HepG2 (cell line): ENCODE measurements around the gene SMIM41. TPM values are rescaled to one million over a fixed set of nuclear protein-coding genes. Genes with fewer than 3 reads are reported as not detected.

Experiments used
- ATAC-seq: fragments of 200-7000 bp; cut with Tn5 transposase; 3 replicates; pipeline ENCODE4 v1.9.1; 2020; ENCODE audit warnings: mild to moderate bottlenecking, moderate library complexity
- BruUV-seq: library from RNA; stranded (reverse); fragments of 400-500 nt; replicated peaks from 2 replicates; lab custom pipeline; 2021; lab: Mats Ljungman, UMichigan
- CTCF ChIA-PET: fragments of 300-600 bp; formaldehyde crosslinking; extraction: SDS; loops from one replicate; lab custom pipeline; 2021; ENCODE audit warnings: low total read pairs, inconsistent platforms, low intra/inter-chr PET ratio; lab: Yijun Ruan, JAX
- POLR2A ChIA-PET: fragments of 350-600 bp; sonication (Branson Sonifier 250); formaldehyde crosslinking; loops from one replicate; lab custom pipeline; 2020; ENCODE audit warnings: antibody characterized with exemption, inconsistent platforms; lab: Yijun Ruan, JAX
- DNase-seq: peaks from one replicate; pipeline ENCODE4 v3.0.0-alpha.2; 2015; ENCODE audit warnings: low spot score
- FAIRE-seq: peaks from 3 replicates; lab custom pipeline; 2011; peaks lifted over from hg19 to GRCh38; lab: Jason Lieb, UNC
- H2AFZ ChIP-seq: one replicate; pipeline ENCODE4 v1.6.1; 2011; ENCODE audit warnings: low read length, inconsistent platforms
- H3K27ac ChIP-seq: fragments of 300-600 bp; 3 replicates; pipeline ENCODE4 v1.8.0; 2011; ENCODE audit warnings: mixed run types, mild to moderate bottlenecking, mixed read lengths, low read length, inconsistent platforms; ENCODE audit not compliant: insufficient read depth; ENCODE audit errors: extremely low read length
- H3K27me3 ChIP-seq, 2 experiments: fragments of 200-600 bp in 1 of 2; 2 replicates in 1 of 2; 3 replicates in 1 of 2; pipeline versions ENCODE4 v1.6.0 to v1.8.0; 2011; ENCODE audit warnings: low read length in 2 of 2, mild to moderate bottlenecking in 2 of 2, moderate library complexity in 2 of 2, inconsistent platforms in 1 of 2; ENCODE audit not compliant: insufficient read depth in 2 of 2, control insufficient read depth in 1 of 2
- H3K36me3 ChIP-seq, 2 experiments: fragments of 200-600 bp in 1 of 2; replicated peaks in 1 of 2; 2 replicates in 1 of 2; 3 replicates in 1 of 2; pipeline versions ENCODE4 v1.5.1 to v1.8.0; 2011; ENCODE audit warnings: low read length in 2 of 2, inconsistent platforms in 1 of 2; ENCODE audit not compliant: insufficient read depth in 2 of 2, control insufficient read depth in 1 of 2
- H3K4me1 ChIP-seq: 2 replicates; pipeline ENCODE4 v1.5.1; 2012; ENCODE audit warnings: low read length, inconsistent platforms; ENCODE audit not compliant: insufficient read depth
- H3K4me2 ChIP-seq: 2 replicates; pipeline ENCODE4 v1.6.0; 2011; ENCODE audit warnings: low read depth, low read length, inconsistent platforms
- H3K4me3 ChIP-seq, 3 experiments: fragments of 200-600 bp in 1 of 3; sonication (generic), shearing (Covaris generic) in 1 of 3; replicated peaks in 1 of 3; 2 replicates each; pipeline ENCODE4 v1.5.1; 2011 to 2016; ENCODE audit warnings: low read length in 3 of 3, inconsistent platforms in 2 of 3, low read depth in 2 of 3, mild to moderate bottlenecking in 2 of 3, control low read depth in 1 of 3, mixed read lengths in 1 of 3; ENCODE audit not compliant: insufficient read depth in 1 of 3
- H3K79me2 ChIP-seq: one replicate; pipeline ENCODE4 v1.6.1; 2011; ENCODE audit warnings: low read length, inconsistent platforms; ENCODE audit not compliant: insufficient read depth
- H3K9ac ChIP-seq: 2 replicates; pipeline ENCODE4 v1.6.0; 2011; ENCODE audit warnings: mild to moderate bottlenecking, low read depth, low read length, inconsistent platforms; ENCODE audit not compliant: insufficient read depth
- H3K9me3 ChIP-seq: 2 replicates; pipeline ENCODE4 v1.5.1; 2012; ENCODE audit warnings: mild to moderate bottlenecking, low read length
- H4K20me1 ChIP-seq: 2 replicates; pipeline ENCODE4 v1.6.0; 2011; ENCODE audit warnings: inconsistent platforms, mild to moderate bottlenecking, low read length, moderate library complexity; ENCODE audit not compliant: insufficient read depth
- AKAP8 ChIP-seq: sonication (generic); formaldehyde crosslinking; IDR thresholded peaks from 2 replicates; pipeline ENCODE4 v1.5.1; 2020; ENCODE audit warnings: mild to moderate bottlenecking, missing genetic modification reagents
- CREM ChIP-seq, 2 experiments: sonication (generic) in 1 of 2; formaldehyde crosslinking in 1 of 2; IDR thresholded peaks; 2 replicates each; pipeline versions ENCODE4 v1.4.0 to v1.6.1; 2016 to 2020; ENCODE audit warnings: antibody characterized with exemption in 1 of 2, mild to moderate bottlenecking in 1 of 2, missing genetic modification reagents in 1 of 2
- EEA1 ChIP-seq: sonication (generic); formaldehyde crosslinking; IDR thresholded peaks from 2 replicates; pipeline ENCODE4 v1.5.1; 2020; ENCODE audit warnings: mild to moderate bottlenecking, missing genetic modification reagents, borderline replicate concordance
- MAFF ChIP-seq: IDR thresholded peaks from 2 replicates; pipeline ENCODE4 v1.6.1; 2011; ENCODE audit warnings: low read depth, low read length, improper control_type of control experiment
- MZF1 ChIP-seq: sonication (generic); formaldehyde crosslinking; IDR thresholded peaks from 2 replicates; pipeline ENCODE4 v1.8.1; 2023; ENCODE audit warnings: mild to moderate bottlenecking, missing genetic modification reagents, borderline replicate concordance
- NCOA1 ChIP-seq: sonication (generic); formaldehyde crosslinking; IDR thresholded peaks from 2 replicates; pipeline ENCODE4 v1.9.0; 2021; ENCODE audit warnings: missing genetic modification reagents
- REXO4 ChIP-seq: sonication (generic); formaldehyde crosslinking; IDR thresholded peaks from 2 replicates; pipeline ENCODE4 v1.8.0; 2022; ENCODE audit warnings: missing genetic modification reagents, mild to moderate bottlenecking, borderline replicate concordance
- SP140L ChIP-seq: sonication (generic); formaldehyde crosslinking; IDR thresholded peaks from 2 replicates; pipeline ENCODE4 v1.4.0; 2020; ENCODE audit warnings: missing genetic modification reagents, borderline replicate concordance
- TBL1XR1 ChIP-seq: fragments of 150-350 bp; IDR thresholded peaks from 2 replicates; pipeline ENCODE4 v1.6.1; 2014; ENCODE audit warnings: borderline replicate concordance, low read length; ENCODE audit not compliant: partially characterized antibody
- TEAD2 ChIP-seq: sonication (generic); formaldehyde crosslinking; IDR thresholded peaks from 2 replicates; pipeline ENCODE4 v1.9.0; 2021; ENCODE audit warnings: missing genetic modification reagents
- TFE3 ChIP-seq: IDR thresholded peaks from 2 replicates; pipeline ENCODE4 v1.6.1; 2016
- ZNF225 ChIP-seq: sonication (generic); formaldehyde crosslinking; IDR thresholded peaks from 2 replicates; pipeline ENCODE4 v1.4.0; 2020; ENCODE audit warnings: mild to moderate bottlenecking, missing genetic modification reagents
- ZNF276 ChIP-seq: sonication (generic); formaldehyde crosslinking; IDR thresholded peaks from 2 replicates; pipeline ENCODE4 v1.4.0; 2020; ENCODE audit warnings: mild to moderate bottlenecking, low read depth, missing genetic modification reagents
- ZNF547 ChIP-seq: sonication (generic); formaldehyde crosslinking; IDR thresholded peaks from 2 replicates; pipeline ENCODE4 v1.5.1; 2020; ENCODE audit warnings: mild to moderate bottlenecking, missing genetic modification reagents
- ZNF816 ChIP-seq: sonication (generic); formaldehyde crosslinking; IDR thresholded peaks from 2 replicates; pipeline ENCODE4 v1.8.0; 2022; ENCODE audit warnings: missing genetic modification reagents, mild to moderate bottlenecking, borderline replicate concordance
- ZZZ3 ChIP-seq: sonication (generic); formaldehyde crosslinking; IDR thresholded peaks from 2 replicates; pipeline ENCODE4 v1.4.0; 2020; ENCODE audit warnings: missing genetic modification reagents, mild to moderate bottlenecking, borderline replicate concordance
- WGBS: methylation state at CpG from one replicate; pipeline ENCODE4 v1.1.6; 2017; ENCODE audit warnings: low lambda C conversion rate; 5-methylcytosine and 5-hydroxymethylcytosine counted together
- in situ Hi-C: cut with HindIII; loops from 2 replicates; pipeline ENCODE4 v1.10.0; 2017; ENCODE audit warnings: low pct_unique_long_range_greater_than_20kb; ENCODE audit not compliant: extremely low pct_ligation_motif_present
- intact Hi-C: fragments of 100-400 bp; cut with micrococcal nuclease; formaldehyde crosslinking; loops from one replicate; pipeline ENCODE4 v1.10.0; 2022; ENCODE audit not compliant: unreplicated experiment
- polyA plus RNA-seq, 8 experiments: library from polyadenylated mRNA; depleted of rRNA in 3 of 8; stranded (reverse) in 7 of 8; unstranded in 1 of 8; fragments of >200 nt; fragmentation: Illumina TruSeq in 4 of 8; extraction: Trizol in 4 of 8; gene quantifications; 2 replicates each; pipeline versions ENCODE4 v1.2.1 to v1.2.3, GENCODE V29; 2011 to 2016; ENCODE audit warnings: low read depth in 4 of 8, missing spikeins in 1 of 8, mixed read lengths in 1 of 8; ENCODE audit not compliant: insufficient read depth in 1 of 8
- total RNA-seq, 5 experiments: library from RNA; depleted of rRNA; stranded (reverse); fragments of >200 nt; fragmentation: Illumina TruSeq; extraction: Trizol; gene quantifications; 2 replicates each; pipeline ENCODE4 v1.2.3, GENCODE V29; 2016; ENCODE audit warnings: low read depth in 1 of 5
- TF ChIP-seq, protein P1 (sequence below): sonication (generic); formaldehyde crosslinking; IDR thresholded peaks from 2 replicates; pipeline ENCODE4 v1.4.0; 2020; ENCODE audit warnings: low read depth, mild to moderate bottlenecking, missing genetic modification reagents

SMIM41 gene
- total and polyA plus RNA-seq, 2 of the 13 experiments (the other 11 are each of a cell fraction or from before 2014, with no cell fraction given) = not detected

DNA sequence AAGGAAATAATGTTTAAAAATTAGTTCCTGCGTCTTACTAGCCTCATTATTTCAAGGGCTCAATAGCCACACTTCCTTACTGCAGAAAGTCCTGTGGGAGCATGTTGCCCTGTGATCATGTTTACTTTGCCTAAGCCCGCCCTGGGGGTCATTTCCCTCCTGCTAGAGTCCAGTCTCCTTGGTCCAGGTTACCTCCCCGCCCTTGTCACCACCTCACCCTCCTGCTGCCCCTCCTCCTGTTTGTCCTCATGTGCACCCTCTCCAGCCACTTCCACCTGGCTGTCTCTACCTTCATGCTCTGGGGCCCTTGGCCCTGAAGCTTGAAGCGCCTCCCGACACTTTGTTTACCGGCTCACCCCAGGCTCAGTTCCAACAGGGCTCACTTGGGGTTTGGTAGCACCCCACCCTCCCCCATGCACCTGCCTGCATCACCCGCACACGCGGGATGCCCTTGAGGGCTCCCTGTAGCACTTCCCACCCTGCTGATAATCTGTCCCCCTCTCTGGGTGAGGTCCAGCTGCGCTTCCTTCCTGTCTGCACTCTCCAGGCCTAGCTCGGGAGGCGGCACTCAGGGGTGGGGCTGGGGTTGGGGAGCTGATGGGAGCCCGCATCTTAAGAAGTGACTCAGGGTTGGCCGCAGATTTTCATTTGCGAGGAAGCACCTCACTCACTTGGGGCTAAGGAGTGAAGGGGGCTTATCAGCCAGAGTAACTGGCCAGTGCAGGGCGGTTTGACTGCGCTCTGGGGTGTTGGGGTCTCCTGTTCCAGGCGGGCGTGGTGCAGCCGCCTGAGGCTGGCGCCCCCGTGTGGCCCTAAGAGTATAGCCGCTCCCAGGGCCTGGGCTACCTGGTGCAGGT lies 40.1 kb downstream of the SMIM41 start:
- H3K27me3 ChIP-seq = peaks cover 0 to 8% of the 10 kb centered on the region in 2 experiments; a peak in 3 of 5 replicates
- in situ Hi-C loops = loop anchor here (5.0 kb wide), 1 partner anchor 92 kb away; no protein-coding TSS in a partner anchor
- ATAC-seq (peak; percentile 88), DNase-seq (peak; percentile 70), FAIRE-seq (peak; percentile 82)
- no TSS peak for BruUV-seq
- H3K4me1 ChIP-seq = peaks cover 75% of the 10 kb centered on the region
- WGBS = 0% methylated on average over 10 of the region's 23 CpGs
- H4K20me1 ChIP-seq = no peaks in the 10 kb centered on the region
- H3K4me3 ChIP-seq = peak overlapping the region; percentile 50 to 72 (median 52)
- intact Hi-C loops = loop anchor here (5.0 kb wide), 1 partner anchor 37 kb away; no protein-coding TSS in a partner anchor
- ChIA-PET POLR2A (interaction anchor here (1.4 to 2.0 kb wide), 2 partner anchors 87 to 94 kb away, joined by 6 read pairs; no protein-coding TSS in a partner anchor), CTCF (interaction anchor here (0.7 to 5.2 kb wide), 2 partner anchors 93 to 101 kb away, joined by 3 to 41 read pairs; no protein-coding TSS in a partner anchor)
- no peaks in the 10 kb centered on the region for H3K36me3 ChIP-seq
- H3K9ac ChIP-seq = peak overlapping the region; percentile 53; the same call in 1 of the 2 replicates
- H2AFZ ChIP-seq = no peak overlapping the region
- H3K79me2 ChIP-seq = no peaks in the 10 kb centered on the region
- H3K9me3 ChIP-seq = no peaks in the 10 kb centered on the region
- H3K27ac ChIP-seq = peak overlapping the region; percentile 79
- peak overlapping the region; percentile 87 for H3K4me2 ChIP-seq
- peak; percentile 43; the same call in 1 of the 2 replicates for TF ChIP-seq CREM (IDR thresholded peaks at IDR 0.05)
- no peak for TF ChIP-seq CREM (CRISPR knock-in tag; IDR thresholded peaks at IDR 0.05)
- TF ChIP-seq ZNF225 (CRISPR knock-in tag) = no peak
- TF ChIP-seq SP140L (CRISPR knock-in tag) = no peak
- TF ChIP-seq ZNF816 = no peak
- TF ChIP-seq EEA1 (CRISPR knock-in tag) = no peak
- TF ChIP-seq ZNF276 (CRISPR knock-in tag) = peak; percentile 16
- no peak for TF ChIP-seq MZF1 (CRISPR knock-in tag)
- no peak for TF ChIP-seq AKAP8 (CRISPR knock-in tag)
- TF ChIP-seq TBL1XR1 = no peak
- TF ChIP-seq MAFF = no peak
- no peak for TF ChIP-seq REXO4 (CRISPR knock-in tag)
- no peak; the same call in 1 of the 2 replicates for TF ChIP-seq ZZZ3 (CRISPR knock-in tag)
- no peak for TF ChIP-seq TEAD2 (CRISPR knock-in tag)
- 0 out of 2 replicates have a peak, but pooled peaks have one; percentile 36 for TF ChIP-seq ZNF547
- TF ChIP-seq TFE3 (CRISPR knock-in tag) = no peak
- no peak for TF ChIP-seq NCOA1
- TF ChIP-seq, protein P1, sequence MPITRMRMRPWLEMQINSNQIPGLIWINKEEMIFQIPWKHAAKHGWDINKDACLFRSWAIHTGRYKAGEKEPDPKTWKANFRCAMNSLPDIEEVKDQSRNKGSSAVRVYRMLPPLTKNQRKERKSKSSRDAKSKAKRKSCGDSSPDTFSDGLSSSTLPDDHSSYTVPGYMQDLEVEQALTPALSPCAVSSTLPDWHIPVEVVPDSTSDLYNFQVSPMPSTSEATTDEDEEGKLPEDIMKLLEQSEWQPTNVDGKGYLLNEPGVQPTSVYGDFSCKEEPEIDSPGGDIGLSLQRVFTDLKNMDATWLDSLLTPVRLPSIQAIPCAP (CRISPR knock-in tag) = no peak
